PC-3 (cell line): ENCODE results near the gene ZBTB45.

Source experiments
- CTCF ChIP-seq: fragments of 300-600 bp; sonication (generic); conservative IDR thresholded peaks from 2 replicates; pipeline ENCODE4 v1.5.1; 2017; ENCODE audit warnings: antibody characterized with exemption, low read depth, mild to moderate bottlenecking, low read length
- EZH2phosphoT487 ChIP-seq: fragments of 300-600 bp; sonication (generic); IDR thresholded peaks from 2 replicates; pipeline ENCODE4 v1.6.1; 2018; ENCODE audit warnings: mild to moderate bottlenecking, antibody characterized with exemption, low read length, borderline replicate concordance

DNA sequence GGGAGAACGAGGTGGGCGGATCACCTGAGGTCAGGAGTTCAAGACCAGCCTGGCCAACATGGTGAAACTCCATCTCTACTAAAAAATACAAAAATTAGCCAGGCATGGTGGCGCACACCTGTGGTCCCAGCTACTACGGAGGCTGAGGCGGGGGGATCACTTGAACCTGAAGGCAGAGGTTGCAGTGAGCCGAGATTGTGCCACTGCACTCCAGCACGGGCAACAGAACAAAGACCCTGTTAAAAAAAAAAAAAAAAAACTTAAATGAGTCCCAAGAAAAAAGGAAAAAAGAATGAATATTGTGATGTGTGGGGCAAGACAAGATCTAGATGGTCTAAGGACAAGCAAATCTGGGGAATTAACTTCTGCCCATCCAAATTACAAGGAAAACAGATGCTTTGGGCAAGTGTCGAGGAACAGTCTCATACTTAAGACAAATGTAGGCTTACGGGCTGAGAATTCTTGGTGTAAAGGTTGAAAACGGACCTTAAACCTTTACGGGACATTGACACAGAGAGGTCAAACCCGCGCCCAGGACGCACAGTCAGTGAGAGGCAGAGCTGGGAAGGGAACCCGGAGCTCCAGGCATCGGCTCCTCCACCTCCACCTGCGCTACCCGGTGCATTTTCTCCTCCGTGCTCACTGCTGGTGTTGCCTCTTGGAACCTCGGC is 53.4 kb downstream of the ZBTB45 start:
- TF ChIP-seq CTCF = no peak
- no peak for TF ChIP-seq EZH2phosphoT487
